ENCODE data around the gene AKAP1. TPM values are rescaled to one million over a fixed set of nuclear protein-coding genes. Genes with fewer than 3 reads are reported as not detected.

The AKAP1 gene
- polyA plus RNA-seq, 1 of the 3 experiments (the other 2 are of a cell fraction): 36.3 TPM

DNA sequence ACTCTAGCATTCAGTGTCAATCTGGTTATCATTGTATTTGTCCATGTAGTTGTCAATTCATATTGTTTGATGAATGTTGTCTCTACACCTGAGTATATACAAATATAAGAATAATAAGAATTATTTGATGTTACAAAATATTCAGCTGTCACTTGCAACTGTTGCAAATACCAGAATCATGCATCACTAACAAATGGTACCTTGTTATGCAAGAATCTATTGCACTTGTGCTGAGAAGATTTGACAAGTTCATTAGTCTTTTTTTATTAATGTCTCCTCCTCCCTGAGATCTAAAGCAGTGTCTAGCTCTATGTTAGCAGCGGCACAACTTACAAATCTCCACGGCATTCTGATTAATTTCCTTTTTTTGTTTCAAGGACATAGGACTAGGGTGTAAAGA, 22.2 kb upstream of the AKAP1 start:
- no peak overlapping the region for H3K27ac ChIP-seq (ENCODE audit: low read depth in 2 of 2, low read length in 1 of 2)
- WGBS (ENCODE audit: low lambda C conversion rate): 70% methylated on average over 2 of the region's 2 CpGs
- H2AFZ ChIP-seq (ENCODE audit: low read depth): no peak overlapping the region

DNA sequence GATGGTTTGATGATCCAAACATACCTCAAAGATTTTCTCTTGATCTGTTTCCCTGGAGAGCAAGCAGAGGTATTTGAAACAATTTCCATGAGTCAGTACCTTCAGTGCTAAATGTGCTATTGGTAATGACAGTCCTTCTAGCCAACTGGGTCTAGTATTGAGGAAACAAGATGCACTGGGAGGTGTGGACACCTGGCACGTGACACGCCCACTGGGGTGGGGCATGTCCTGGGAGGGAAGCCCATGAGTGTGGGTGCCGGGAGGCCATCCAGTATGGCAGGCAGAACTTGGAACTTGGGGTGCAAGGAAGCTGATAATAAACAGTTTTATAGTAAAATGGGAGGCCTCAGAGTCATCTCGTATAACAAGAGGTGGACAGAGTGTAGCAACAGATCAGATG, 17.9 kb upstream of the AKAP1 start:
- no peaks in the 10 kb centered on the region for H3K9me3 ChIP-seq
- no peak for TF ChIP-seq TAF1 (IDR thresholded peaks at IDR 0.05; ENCODE audit: borderline replicate concordance, low read depth, low read length)
- TF ChIP-seq MEF2A (IDR thresholded peaks at IDR 0.05; ENCODE audit: borderline replicate concordance, low read depth): no peak
- TF ChIP-seq FOXM1 (IDR thresholded peaks at IDR 0.05; ENCODE audit: low read depth): no peak
- no peak for TF ChIP-seq YY1 (IDR thresholded peaks at IDR 0.05; ENCODE audit: low read depth)
- TF ChIP-seq SIN3A (IDR thresholded peaks at IDR 0.05; ENCODE audit: borderline replicate concordance, low read depth, low read length): no peak
- no peak for TF ChIP-seq GABPA (IDR thresholded peaks at IDR 0.05; ENCODE audit: low read depth)
- TF ChIP-seq, protein P1, sequence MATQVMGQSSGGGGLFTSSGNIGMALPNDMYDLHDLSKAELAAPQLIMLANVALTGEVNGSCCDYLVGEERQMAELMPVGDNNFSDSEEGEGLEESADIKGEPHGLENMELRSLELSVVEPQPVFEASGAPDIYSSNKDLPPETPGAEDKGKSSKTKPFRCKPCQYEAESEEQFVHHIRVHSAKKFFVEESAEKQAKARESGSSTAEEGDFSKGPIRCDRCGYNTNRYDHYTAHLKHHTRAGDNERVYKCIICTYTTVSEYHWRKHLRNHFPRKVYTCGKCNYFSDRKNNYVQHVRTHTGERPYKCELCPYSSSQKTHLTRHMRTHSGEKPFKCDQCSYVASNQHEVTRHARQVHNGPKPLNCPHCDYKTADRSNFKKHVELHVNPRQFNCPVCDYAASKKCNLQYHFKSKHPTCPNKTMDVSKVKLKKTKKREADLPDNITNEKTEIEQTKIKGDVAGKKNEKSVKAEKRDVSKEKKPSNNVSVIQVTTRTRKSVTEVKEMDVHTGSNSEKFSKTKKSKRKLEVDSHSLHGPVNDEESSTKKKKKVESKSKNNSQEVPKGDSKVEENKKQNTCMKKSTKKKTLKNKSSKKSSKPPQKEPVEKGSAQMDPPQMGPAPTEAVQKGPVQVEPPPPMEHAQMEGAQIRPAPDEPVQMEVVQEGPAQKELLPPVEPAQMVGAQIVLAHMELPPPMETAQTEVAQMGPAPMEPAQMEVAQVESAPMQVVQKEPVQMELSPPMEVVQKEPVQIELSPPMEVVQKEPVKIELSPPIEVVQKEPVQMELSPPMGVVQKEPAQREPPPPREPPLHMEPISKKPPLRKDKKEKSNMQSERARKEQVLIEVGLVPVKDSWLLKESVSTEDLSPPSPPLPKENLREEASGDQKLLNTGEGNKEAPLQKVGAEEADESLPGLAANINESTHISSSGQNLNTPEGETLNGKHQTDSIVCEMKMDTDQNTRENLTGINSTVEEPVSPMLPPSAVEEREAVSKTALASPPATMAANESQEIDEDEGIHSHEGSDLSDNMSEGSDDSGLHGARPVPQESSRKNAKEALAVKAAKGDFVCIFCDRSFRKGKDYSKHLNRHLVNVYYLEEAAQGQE (IDR thresholded peaks at IDR 0.05; ENCODE audit: low read depth, low read length): no peak
- TF ChIP-seq, protein P2, sequence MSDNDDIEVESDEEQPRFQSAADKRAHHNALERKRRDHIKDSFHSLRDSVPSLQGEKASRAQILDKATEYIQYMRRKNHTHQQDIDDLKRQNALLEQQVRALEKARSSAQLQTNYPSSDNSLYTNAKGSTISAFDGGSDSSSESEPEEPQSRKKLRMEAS (IDR thresholded peaks at IDR 0.05; ENCODE audit: low read depth): no peak
- TF ChIP-seq GATA2 (CRISPR knock-in tag; IDR thresholded peaks at IDR 0.05): no peak
- TF ChIP-seq SMC3 (IDR thresholded peaks at IDR 0.05; ENCODE audit: low read depth, low read length): no peak
- no peak for TF ChIP-seq FOXJ3 (CRISPR knock-in tag; IDR thresholded peaks at IDR 0.05)
- TF ChIP-seq EP300 (IDR thresholded peaks at IDR 0.05; ENCODE audit: borderline replicate concordance in 1 of 2, low read depth in 1 of 2, low read length in 1 of 2): no peak
- TF ChIP-seq EZH2phosphoT487 (IDR thresholded peaks at IDR 0.05; ENCODE audit: borderline replicate concordance, low read depth): no peak
- TF ChIP-seq RFX5 (IDR thresholded peaks at IDR 0.05; ENCODE audit: low read length): no peak
- no peak overlapping the region for H3K4me3 ChIP-seq (ENCODE audit: low read depth in 2 of 2, low read length in 1 of 2)
- DNase-seq: no peak
- H3K36me3 ChIP-seq (replicated peaks in 1 of 2; ENCODE audit: control insufficient read depth in 1 of 2, insufficient read depth in 2 of 2, low read length in 1 of 2): no peaks in the 10 kb centered on the region
- CTCF ChIA-PET: interaction anchor here (1.1 kb wide), 1 partner anchor 57 kb away, joined by 3 read pairs; no protein-coding TSS in a partner anchor
- H2AFZ ChIP-seq (ENCODE audit: low read depth): no peak overlapping the region
- no peak overlapping the region for H3K27ac ChIP-seq (ENCODE audit: low read depth in 2 of 2, low read length in 1 of 2)
- no peaks in the 10 kb centered on the region for H3K79me2 ChIP-seq (ENCODE audit: insufficient read depth)
- no peak overlapping the region for H3K4me2 ChIP-seq
- H3K9ac ChIP-seq: no peak overlapping the region
- 50% methylated on average over 4 of the region's 4 CpGs for WGBS (ENCODE audit: low lambda C conversion rate)
- POLR2A ChIA-PET: no interaction called here
- H3K4me1 ChIP-seq (ENCODE audit: control insufficient read depth in 1 of 2, insufficient read depth in 2 of 2, low read depth in 1 of 2, low read length in 1 of 2): no peaks in the 10 kb centered on the region
- H3K27me3 ChIP-seq (ENCODE audit: insufficient read depth): peaks cover 8% of the 10 kb centered on the region
- H4K20me1 ChIP-seq (ENCODE audit: insufficient read depth): no peaks in the 10 kb centered on the region
- H3F3A ChIP-seq (replicated peaks; ENCODE audit: insufficient read depth): no peaks in the 10 kb centered on the region
- no peaks in the 10 kb centered on the region for H3K9me2 ChIP-seq

More for the DNA sequence above, 22.2 kb upstream of the AKAP1 start:
- Histone ChIP-seq H3K4me1 (ENCODE audit: control insufficient read depth in 1 of 2, insufficient read depth in 2 of 2, low read depth in 1 of 2, low read length in 1 of 2) (no peaks in the 10 kb centered on the region), H3K4me3 (ENCODE audit: low read depth in 2 of 2, low read length in 1 of 2) (no peak overlapping the region), H3K27me3 (ENCODE audit: insufficient read depth) (peaks cover 2% of the 10 kb centered on the region; the same call in 1 of the 2 replicates), H3K79me2 (ENCODE audit: insufficient read depth) (no peaks in the 10 kb centered on the region), H3K36me3 (replicated peaks in 1 of 2; ENCODE audit: control insufficient read depth in 1 of 2, insufficient read depth in 2 of 2, low read length in 1 of 2) (no peaks in the 10 kb centered on the region), H3F3A (replicated peaks; ENCODE audit: insufficient read depth) (no peaks in the 10 kb centered on the region), H3K9ac (no peak overlapping the region), H3K9me3 (no peaks in the 10 kb centered on the region), H3K9me2 (no peaks in the 10 kb centered on the region), H4K20me1 (ENCODE audit: insufficient read depth) (no peaks in the 10 kb centered on the region), H3K4me2 (no peak overlapping the region)
- ChIA-PET POLR2A (no interaction called here), CTCF (no interaction called here)
- TF ChIP-seq FOSL2 (IDR thresholded peaks at IDR 0.05; ENCODE audit: borderline replicate concordance, low read depth): no peak
- no peak for TF ChIP-seq NFIC (IDR thresholded peaks at IDR 0.05; ENCODE audit: borderline replicate concordance)
- TF ChIP-seq GATA2 (CRISPR knock-in tag; IDR thresholded peaks at IDR 0.05): no peak
- no peak for TF ChIP-seq JUND (IDR thresholded peaks at IDR 0.05)
- no peak for TF ChIP-seq GABPA (IDR thresholded peaks at IDR 0.05; ENCODE audit: low read depth)
- no peak for TF ChIP-seq RCOR1 (IDR thresholded peaks at IDR 0.05; ENCODE audit: low read length)
- no peak for TF ChIP-seq RFX5 (IDR thresholded peaks at IDR 0.05; ENCODE audit: low read length)
- TF ChIP-seq, protein P2 (IDR thresholded peaks at IDR 0.05; ENCODE audit: low read depth): no peak
- TF ChIP-seq, protein P3, sequence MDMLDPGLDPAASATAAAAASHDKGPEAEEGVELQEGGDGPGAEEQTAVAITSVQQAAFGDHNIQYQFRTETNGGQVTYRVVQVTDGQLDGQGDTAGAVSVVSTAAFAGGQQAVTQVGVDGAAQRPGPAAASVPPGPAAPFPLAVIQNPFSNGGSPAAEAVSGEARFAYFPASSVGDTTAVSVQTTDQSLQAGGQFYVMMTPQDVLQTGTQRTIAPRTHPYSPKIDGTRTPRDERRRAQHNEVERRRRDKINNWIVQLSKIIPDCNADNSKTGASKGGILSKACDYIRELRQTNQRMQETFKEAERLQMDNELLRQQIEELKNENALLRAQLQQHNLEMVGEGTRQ (IDR thresholded peaks at IDR 0.05; ENCODE audit: borderline replicate concordance, low read depth, low read length): no peak
- TF ChIP-seq NRF1 (IDR thresholded peaks at IDR 0.05; ENCODE audit: low read depth, low read length): no peak
- no peak for TF ChIP-seq FOXJ3 (CRISPR knock-in tag; IDR thresholded peaks at IDR 0.05)
- no peak for DNase-seq

Measured in SK-N-SH (cell line).